SK-N-SH treated with all-trans-retinoic acid at 6 μM for 48 hours (cell line): ENCODE data around the gene PLCB1.

ENCODE experiments used
- ATAC-seq: fragments of 200-7000 bp; cut with Tn5 transposase; 3 replicates; pipeline ENCODE4 v1.9.1; 2020; ENCODE audit warnings: mild to moderate bottlenecking, moderate library complexity
- ARNTL ChIP-seq: fragments of 450-650 bp; formaldehyde crosslinking; IDR thresholded peaks from 2 replicates; pipeline ENCODE4 v1.5.0; 2020; ENCODE audit warnings: low read depth, mild to moderate bottlenecking, moderate library complexity, borderline replicate concordance
- BACH2 ChIP-seq: fragments of 250-450 bp; sonication (Bioruptor Pico); IDR thresholded peaks from 2 replicates; pipeline ENCODE4 v1.9.0; 2021; ENCODE audit warnings: mild to moderate bottlenecking, borderline replicate concordance
- CREB5 ChIP-seq: fragments of 250-450 bp; sonication (Bioruptor Pico); IDR thresholded peaks from 2 replicates; pipeline ENCODE4 v1.5.1; 2020; ENCODE audit warnings: low read depth, mild to moderate bottlenecking, moderate library complexity
- CSDC2 ChIP-seq: fragments of 250-450 bp; sonication (Bioruptor Pico); IDR thresholded peaks from 2 replicates; pipeline ENCODE4 v1.5.0; 2020; ENCODE audit warnings: mild to moderate bottlenecking, moderate library complexity
- ESRRG ChIP-seq: fragments of 250-450 bp; sonication (Bioruptor Pico); IDR thresholded peaks from 2 replicates; pipeline ENCODE4 v1.6.1; 2021; ENCODE audit warnings: mild to moderate bottlenecking
- GLIS3 ChIP-seq: fragments of 250-450 bp; sonication (Bioruptor Pico); IDR thresholded peaks from 2 replicates; pipeline ENCODE4 v1.5.0; 2020; ENCODE audit warnings: mild to moderate bottlenecking, moderate library complexity
- ISL1 ChIP-seq: fragments of 250-450 bp; sonication (Bioruptor Pico); IDR thresholded peaks from 2 replicates; pipeline ENCODE4 v2.1.2; 2022; ENCODE audit warnings: mild to moderate bottlenecking, moderate library complexity
- OSR1 ChIP-seq: fragments of 250-450 bp; sonication (Bioruptor Pico); IDR thresholded peaks from 2 replicates; pipeline ENCODE4 v1.8.0; 2022; ENCODE audit warnings: moderate library complexity, mild to moderate bottlenecking, inconsistent platforms
- PATZ1 ChIP-seq: fragments of 250-450 bp; sonication (Bioruptor Pico); IDR thresholded peaks from 2 replicates; pipeline ENCODE4 v1.8.0; 2020; ENCODE audit warnings: mild to moderate bottlenecking, moderate library complexity, borderline replicate concordance
- POU6F1 ChIP-seq: fragments of 250-450 bp; sonication (Bioruptor Pico); IDR thresholded peaks from 2 replicates; pipeline ENCODE4 v1.8.0; 2021; ENCODE audit warnings: low read depth, mild to moderate bottlenecking, moderate library complexity, borderline replicate concordance
- PPARA ChIP-seq: fragments of 250-450 bp; sonication (Bioruptor Pico); IDR thresholded peaks from 2 replicates; pipeline ENCODE4 v1.5.0; 2020; ENCODE audit warnings: mild to moderate bottlenecking, borderline replicate concordance
- RARB ChIP-seq: fragments of 250-450 bp; sonication (Bioruptor Pico); IDR thresholded peaks from 2 replicates; pipeline ENCODE4 v1.8.0; 2021; ENCODE audit warnings: mild to moderate bottlenecking, moderate library complexity
- SNAI2 ChIP-seq: fragments of 250-450 bp; sonication (Bioruptor Pico); IDR thresholded peaks from 2 replicates; pipeline ENCODE4 v1.5.0; 2020; ENCODE audit warnings: mild to moderate bottlenecking, moderate library complexity
- TCF4 ChIP-seq: fragments of 250-450 bp; sonication (Bioruptor Pico); IDR thresholded peaks from 2 replicates; pipeline ENCODE4 v1.8.0; 2021; ENCODE audit warnings: mild to moderate bottlenecking, moderate library complexity, borderline replicate concordance
- TOX ChIP-seq: fragments of 250-450 bp; sonication (Bioruptor Pico); IDR thresholded peaks from 2 replicates; pipeline ENCODE4 v1.8.0; 2021; ENCODE audit warnings: mild to moderate bottlenecking, moderate library complexity, borderline replicate concordance
- TSHZ2 ChIP-seq: fragments of 250-450 bp; sonication (Bioruptor Pico); IDR thresholded peaks from 2 replicates; pipeline ENCODE4 v1.5.0; 2020; ENCODE audit warnings: mild to moderate bottlenecking, moderate library complexity
- ZC3H10 ChIP-seq: fragments of 250-450 bp; sonication (Bioruptor Pico); IDR thresholded peaks from 2 replicates; pipeline ENCODE4 v1.5.1; 2021; ENCODE audit warnings: mild to moderate bottlenecking, moderate library complexity
- ZFP3 ChIP-seq: fragments of 250-450 bp; sonication (Bioruptor Pico); IDR thresholded peaks from 2 replicates; pipeline ENCODE4 v1.5.0; 2020; ENCODE audit warnings: mild to moderate bottlenecking, moderate library complexity
- ZFP30 ChIP-seq: fragments of 450-650 bp; formaldehyde crosslinking; IDR thresholded peaks from 2 replicates; pipeline ENCODE4 v1.5.0; 2022; ENCODE audit warnings: mild to moderate bottlenecking, moderate library complexity
- ZNF565 ChIP-seq: fragments of 450-650 bp; formaldehyde crosslinking; conservative IDR thresholded peaks from 2 replicates; pipeline ENCODE4 v1.5.0; 2020; ENCODE audit warnings: low read depth, mild to moderate bottlenecking, moderate library complexity
- ZNF70 ChIP-seq: fragments of 450-650 bp; formaldehyde crosslinking; IDR thresholded peaks from 2 replicates; pipeline ENCODE4 v1.5.0; 2020; ENCODE audit warnings: mild to moderate bottlenecking, moderate library complexity
- ZNF8 ChIP-seq: fragments of 450-650 bp; formaldehyde crosslinking; IDR thresholded peaks from 2 replicates; pipeline ENCODE4 v1.5.0; 2020; ENCODE audit warnings: mild to moderate bottlenecking, moderate library complexity

The PLCB1 gene

GRCh38 chr20:8357703-8358102, 225.6 kb downstream of the PLCB1 start:
- TF ChIP-seq ZFP3 (CRISPR knock-in tag) = no peak
- no peak for TF ChIP-seq TSHZ2 (CRISPR knock-in tag)
- TF ChIP-seq ZNF8 (CRISPR knock-in tag) = no peak
- no peak for TF ChIP-seq RARB (CRISPR knock-in tag)
- TF ChIP-seq ZNF565 (CRISPR knock-in tag) = no peak
- no peak for TF ChIP-seq TOX (CRISPR knock-in tag)
- TF ChIP-seq, all 23 proteins: peak for 0
- ATAC-seq = no peak

GRCh38 chr20:8360035-8360434, 228.0 kb downstream of the PLCB1 start:
- TF ChIP-seq BACH2 (no peak), ZFP3 (CRISPR knock-in tag) (no peak), PATZ1 (CRISPR knock-in tag) (no peak), ZNF70 (CRISPR knock-in tag) (no peak), TCF4 (CRISPR knock-in tag) (no peak), ESRRG (CRISPR knock-in tag) (no peak), POU6F1 (CRISPR knock-in tag) (no peak), ZFP30 (CRISPR knock-in tag) (no peak), TOX (CRISPR knock-in tag) (no peak), ISL1 (no peak), OSR1 (CRISPR knock-in tag) (no peak)
- no peak for ATAC-seq

GRCh38 chr20:8361006-8361652, 229.1 kb downstream of the PLCB1 start:
- peak; percentile 85 for ATAC-seq

GRCh38 chr20:8361779-8362178, 229.7 kb downstream of the PLCB1 start:
- no peak for ATAC-seq
- TF ChIP-seq ISL1 = peak; percentile 94
- TF ChIP-seq SNAI2 = no peak
- no peak for TF ChIP-seq PPARA
- no peak for TF ChIP-seq ZNF70 (CRISPR knock-in tag)

More at GRCh38 chr20:8361006-8361652, 229.1 kb downstream of the PLCB1 start:
- TF ChIP-seq OSR1 (CRISPR knock-in tag) = no peak
- no peak for TF ChIP-seq ZNF8 (CRISPR knock-in tag)

GRCh38 chr20:8362457-8362856, 230.4 kb downstream of the PLCB1 start:
- ATAC-seq = no peak
- no peak for TF ChIP-seq CSDC2 (CRISPR knock-in tag)
- TF ChIP-seq PATZ1 (CRISPR knock-in tag) = no peak
- TF ChIP-seq ISL1 = no peak
- TF ChIP-seq PPARA = no peak
- TF ChIP-seq RARB (CRISPR knock-in tag) = no peak
- TF ChIP-seq ARNTL (CRISPR knock-in tag) = no peak
- no peak for TF ChIP-seq CREB5
- TF ChIP-seq TOX (CRISPR knock-in tag) = no peak
- no peak for TF ChIP-seq ZNF70 (CRISPR knock-in tag)
- TF ChIP-seq BACH2 = no peak
- no peak for TF ChIP-seq GLIS3 (CRISPR knock-in tag)
- no peak for TF ChIP-seq ZC3H10 (CRISPR knock-in tag)
